ENCODE results near the gene LMLN.
"Not testable (repeated sequence)": the region's sequence is repeated elsewhere in the genome, so short reads cannot be mapped to it uniquely, and the experiment has no call there.

Gene LMLN

GRCh38 chr3:197955892-197956477, 4.0 kb upstream of the LMLN start:
- no peak for DNase-seq (ENCODE audit: low read depth in 1 of 2, low spot score in 1 of 2)

GRCh38 chr3:197956626-197956988, 3.4 kb upstream of the LMLN start:
- DNase-seq (ENCODE audit: low read depth in 1 of 2, low spot score in 1 of 2) = no peak

- no peak for DNase-seq (ENCODE audit: low read depth in 1 of 2, low spot score in 1 of 2)
Measured at GRCh38 chr3:197957790-197958133, 2.3 kb upstream of the LMLN start.

GRCh38 chr3:197958346-197958745, 1.7 kb upstream of the LMLN start:
- DNase-seq (ENCODE audit: low read depth in 1 of 2, low spot score in 1 of 2) = no peak

- not testable (repeated sequence) for DNase-seq (ENCODE audit: low read depth in 1 of 2, low spot score in 1 of 2)
Measured at GRCh38 chr3:197958848-197959247, 1.2 kb upstream of the LMLN start.

- DNase-seq (ENCODE audit: low read depth in 1 of 2, low spot score in 1 of 2) = no peak
Measured at GRCh38 chr3:197959500-197959890, 522 bp upstream of the LMLN start.

GRCh38 chr3:197960694-197961581, 921 bp downstream of the LMLN start:
- DNase-seq (ENCODE audit: low read depth in 1 of 2, low spot score in 1 of 2) = no peak

- DNase-seq (ENCODE audit: low read depth in 1 of 2, low spot score in 1 of 2) = no peak
Measured at GRCh38 chr3:197961582-197961945, 1.5 kb downstream of the LMLN start.

- no peak for DNase-seq (ENCODE audit: low read depth in 1 of 2, low spot score in 1 of 2)
Measured at GRCh38 chr3:197963019-197963637, 3.1 kb downstream of the LMLN start.

GRCh38 chr3:197967337-197967989, 7.4 kb downstream of the LMLN start:
- not testable (repeated sequence) for DNase-seq (ENCODE audit: low read depth in 1 of 2, low spot score in 1 of 2)

GRCh38 chr3:197970588-197970987, 10.6 kb downstream of the LMLN start:
- no peak for DNase-seq (ENCODE audit: low read depth in 1 of 2, low spot score in 1 of 2)

GRCh38 chr3:197974016-197974415, 14.0 kb downstream of the LMLN start:
- no peak for DNase-seq (ENCODE audit: low read depth in 1 of 2, low spot score in 1 of 2)

GRCh38 chr3:197975311-197975710, 15.3 kb downstream of the LMLN start:
- DNase-seq (ENCODE audit: low read depth in 1 of 2, low spot score in 1 of 2) = no peak

- no peak for DNase-seq (ENCODE audit: low read depth in 1 of 2, low spot score in 1 of 2)
Measured at GRCh38 chr3:197983076-197983475, 23.1 kb downstream of the LMLN start.

GRCh38 chr3:197989651-197990050, 29.6 kb downstream of the LMLN start:
- DNase-seq (ENCODE audit: low read depth in 1 of 2, low spot score in 1 of 2) = no peak

GRCh38 chr3:197994736-197995135, 34.7 kb downstream of the LMLN start:
- no peak for DNase-seq (ENCODE audit: low read depth in 1 of 2, low spot score in 1 of 2)

- DNase-seq (ENCODE audit: low read depth in 1 of 2, low spot score in 1 of 2) = no peak
Measured at GRCh38 chr3:197996855-197997254, 36.8 kb downstream of the LMLN start.

- no peak for DNase-seq (ENCODE audit: low read depth in 1 of 2, low spot score in 1 of 2)
Measured at GRCh38 chr3:197997936-197998335, 37.9 kb downstream of the LMLN start.

GRCh38 chr3:198017090-198017489, 57.1 kb downstream of the LMLN start:
- DNase-seq (ENCODE audit: low read depth in 1 of 2, low spot score in 1 of 2) = no peak

- DNase-seq (ENCODE audit: low read depth in 1 of 2, low spot score in 1 of 2) = no peak
Measured at GRCh38 chr3:198018416-198018815, 58.4 kb downstream of the LMLN start.

- no peak for DNase-seq (ENCODE audit: low read depth in 1 of 2, low spot score in 1 of 2)
Measured at GRCh38 chr3:198019115-198019514, 59.1 kb downstream of the LMLN start.

- DNase-seq (ENCODE audit: low read depth in 1 of 2, low spot score in 1 of 2) = no peak
Measured at GRCh38 chr3:198021320-198021719, 61.3 kb downstream of the LMLN start.

All from activated T-helper 1 cell treated with anti-CD3 and anti-CD28 coated beads, Interleukin-2, amount 50 U/mL, for 16 hours (primary cell).